GM13976 (cell line): ENCODE results near the gene PRXL2A.
"Not testable (repeated sequence)": the region's sequence is repeated elsewhere in the genome, so short reads cannot be mapped to it uniquely, and the experiment has no call there.

Experiments
- DNase-seq: peaks from one replicate; pipeline ENCODE4 v3.0.0; 2012; ENCODE audit warnings: low spot score
- in situ Hi-C: fragments of 300-500 bp; cut with MboI; formaldehyde crosslinking; loops from one replicate; pipeline ENCODE4 v1.12.0; 2022; ENCODE audit warnings: low sequenced_read_pairs, mixed read lengths, inconsistent platforms; ENCODE audit not compliant: unreplicated experiment
- TF ChIP-seq, protein P1 (sequence below): IDR thresholded peaks from 2 replicates; pipeline ENCODE4 v1.5.1; 2012; ENCODE audit warnings: borderline replicate concordance, mild to moderate bottlenecking; ENCODE audit not compliant: insufficient read depth; ENCODE audit errors: extremely low read depth, missing control alignments, control extremely low read depth

The PRXL2A gene

DNA sequence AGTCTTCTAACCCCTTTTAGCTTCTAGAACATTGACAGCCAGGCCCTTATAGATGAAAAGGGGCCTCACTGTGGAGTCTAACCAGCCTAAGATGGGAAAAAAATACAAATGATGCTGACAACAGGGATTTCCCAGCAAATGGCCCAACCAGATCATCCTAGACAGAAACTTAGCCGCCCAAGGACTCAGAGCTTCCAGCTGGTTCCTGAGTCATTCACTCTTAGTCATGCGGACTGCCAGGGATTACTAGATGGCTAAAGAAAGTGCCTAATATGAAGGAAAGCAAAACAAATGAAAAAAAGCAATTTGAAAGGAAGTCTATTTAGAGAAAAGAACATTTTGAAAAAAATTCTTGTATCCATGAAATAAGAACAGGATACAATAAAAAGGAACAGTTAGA lies 69.5 kb downstream of the PRXL2A start:
- TF ChIP-seq, protein P1, sequence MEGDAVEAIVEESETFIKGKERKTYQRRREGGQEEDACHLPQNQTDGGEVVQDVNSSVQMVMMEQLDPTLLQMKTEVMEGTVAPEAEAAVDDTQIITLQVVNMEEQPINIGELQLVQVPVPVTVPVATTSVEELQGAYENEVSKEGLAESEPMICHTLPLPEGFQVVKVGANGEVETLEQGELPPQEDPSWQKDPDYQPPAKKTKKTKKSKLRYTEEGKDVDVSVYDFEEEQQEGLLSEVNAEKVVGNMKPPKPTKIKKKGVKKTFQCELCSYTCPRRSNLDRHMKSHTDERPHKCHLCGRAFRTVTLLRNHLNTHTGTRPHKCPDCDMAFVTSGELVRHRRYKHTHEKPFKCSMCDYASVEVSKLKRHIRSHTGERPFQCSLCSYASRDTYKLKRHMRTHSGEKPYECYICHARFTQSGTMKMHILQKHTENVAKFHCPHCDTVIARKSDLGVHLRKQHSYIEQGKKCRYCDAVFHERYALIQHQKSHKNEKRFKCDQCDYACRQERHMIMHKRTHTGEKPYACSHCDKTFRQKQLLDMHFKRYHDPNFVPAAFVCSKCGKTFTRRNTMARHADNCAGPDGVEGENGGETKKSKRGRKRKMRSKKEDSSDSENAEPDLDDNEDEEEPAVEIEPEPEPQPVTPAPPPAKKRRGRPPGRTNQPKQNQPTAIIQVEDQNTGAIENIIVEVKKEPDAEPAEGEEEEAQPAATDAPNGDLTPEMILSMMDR = no peak
- no peak for DNase-seq
- in situ Hi-C loops = no loop called here

DNA sequence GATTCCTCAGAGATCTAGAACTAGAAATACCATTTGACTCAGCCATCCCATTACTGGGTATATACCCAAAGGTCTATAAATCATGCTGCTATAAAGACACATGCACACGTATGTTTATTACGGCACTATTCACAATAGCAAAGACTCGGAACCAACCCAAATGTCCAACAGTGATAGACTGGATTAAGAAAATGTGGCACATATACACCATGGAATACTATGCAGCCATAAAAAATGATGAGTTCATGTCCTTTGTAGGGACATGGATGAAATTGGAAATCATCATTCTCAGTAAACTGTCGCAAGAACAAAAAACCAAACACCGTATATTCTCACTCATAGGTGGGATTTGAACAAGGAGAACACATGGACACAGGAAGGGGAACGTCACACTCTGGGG lies 72.0 kb downstream of the PRXL2A start:
- in situ Hi-C loops, DNase-seq: not testable (repeated sequence)

DNA sequence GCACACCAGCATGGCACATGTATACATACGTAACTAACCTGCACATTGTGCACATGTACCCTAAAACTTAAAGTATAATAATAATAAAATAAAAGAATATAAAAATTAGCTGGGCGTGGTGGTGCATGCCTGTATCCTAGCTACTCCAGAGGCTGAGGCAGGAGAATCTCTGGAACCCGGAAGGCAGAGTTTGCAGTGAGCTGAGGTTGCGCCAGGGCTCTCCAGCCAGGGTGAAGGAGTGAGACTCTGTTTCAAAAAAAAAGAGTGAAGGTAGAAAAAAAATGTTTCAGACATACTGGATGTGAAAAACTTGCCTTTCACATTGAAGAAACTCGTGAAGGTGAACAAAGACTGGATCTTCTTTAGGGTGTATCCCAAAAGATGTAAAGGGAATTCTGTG lies 72.5 kb downstream of the PRXL2A start:
- no peak for DNase-seq
- TF ChIP-seq, protein P1 = no peak
- in situ Hi-C loops = no loop called here

DNA sequence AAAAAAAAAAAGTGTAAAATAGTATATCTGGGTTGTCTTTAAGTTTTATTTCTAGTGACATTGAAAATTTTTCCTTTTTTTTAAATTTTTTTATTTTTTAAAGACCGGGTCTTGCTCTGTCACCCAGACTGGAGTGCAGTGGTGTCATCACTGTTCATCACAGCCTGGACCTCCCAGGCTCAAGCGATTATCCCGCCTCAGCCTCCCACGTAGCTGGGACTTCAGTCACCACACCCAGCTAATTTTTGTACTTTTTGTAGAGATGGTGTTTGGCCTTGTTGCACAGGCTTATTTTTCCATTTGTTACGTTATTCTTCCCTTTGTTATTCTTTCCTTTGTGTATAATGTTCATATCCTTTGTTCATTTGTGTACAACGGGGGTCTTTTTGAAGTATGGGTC lies 75.9 kb downstream of the PRXL2A start:
- TF ChIP-seq, protein P1 = no peak
- no peak for DNase-seq
- in situ Hi-C loops = no loop called here

DNA sequence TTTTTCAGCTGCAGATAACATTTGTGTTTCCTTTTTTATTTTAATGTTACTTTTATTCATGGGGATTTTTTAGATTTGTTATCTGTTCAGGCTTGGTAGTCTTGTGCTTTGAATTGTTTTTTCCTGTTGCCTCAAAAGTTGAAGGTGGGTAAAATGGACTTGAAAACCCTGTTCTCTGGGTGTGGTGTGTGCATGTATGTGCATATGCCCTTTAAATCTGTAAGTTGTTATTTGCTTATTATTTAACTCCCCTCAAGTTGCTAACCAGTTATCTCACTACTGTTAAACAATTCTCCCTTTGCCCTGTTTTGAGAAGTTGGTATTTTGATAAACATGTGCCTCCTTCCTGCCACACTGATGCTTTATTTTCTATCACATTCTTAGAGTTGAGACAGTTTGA lies 76.3 kb downstream of the PRXL2A start:
- in situ Hi-C loops = no loop called here
- TF ChIP-seq, protein P1 = no peak

DNA sequence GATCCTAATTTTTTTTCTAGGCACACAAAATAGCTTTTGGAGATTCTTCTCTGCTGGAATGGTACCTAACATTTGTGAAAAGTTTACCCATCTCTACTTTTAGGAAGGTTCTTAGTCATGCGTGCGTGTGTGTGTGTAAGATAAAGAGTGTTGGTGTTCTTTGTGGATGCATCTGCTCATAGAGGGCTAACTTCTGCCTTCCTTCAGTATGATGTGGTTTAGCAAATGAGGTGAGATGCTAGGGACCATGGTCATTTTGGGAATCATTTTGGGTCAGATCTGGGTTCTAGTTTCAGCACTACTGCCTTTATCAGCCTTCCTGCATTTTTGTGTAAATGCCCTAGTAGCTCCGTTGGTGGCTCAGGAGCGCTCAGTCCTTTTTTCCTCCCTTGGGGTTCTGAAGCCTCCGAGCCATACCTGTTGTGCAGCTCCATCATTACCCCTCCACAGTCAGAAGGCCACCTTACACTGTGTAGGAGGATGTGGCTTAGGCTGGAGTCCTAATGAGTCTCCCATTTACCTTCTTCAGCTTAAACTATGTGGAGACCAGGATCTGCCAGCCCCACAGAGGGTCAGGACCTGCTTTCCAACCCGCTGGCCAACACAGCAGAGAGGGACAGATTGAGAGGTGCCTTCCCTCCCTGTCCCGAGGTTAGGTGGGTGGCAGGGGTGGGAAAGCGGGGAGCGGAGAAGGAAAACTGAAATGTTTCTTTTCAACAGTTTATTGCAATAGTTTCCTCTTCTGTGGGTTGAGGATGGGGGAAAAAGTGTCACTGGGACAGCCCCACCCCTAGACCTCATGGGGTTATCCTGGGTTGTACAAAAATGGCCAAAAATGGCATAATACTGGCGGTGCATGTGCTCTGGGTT lies 77.0 kb downstream of the PRXL2A start:
- DNase-seq = no peak
- TF ChIP-seq, protein P1 = no peak
- in situ Hi-C loops = no loop called here

More for the DNA sequence above, 76.3 kb downstream of the PRXL2A start:
- no peak for DNase-seq

DNA sequence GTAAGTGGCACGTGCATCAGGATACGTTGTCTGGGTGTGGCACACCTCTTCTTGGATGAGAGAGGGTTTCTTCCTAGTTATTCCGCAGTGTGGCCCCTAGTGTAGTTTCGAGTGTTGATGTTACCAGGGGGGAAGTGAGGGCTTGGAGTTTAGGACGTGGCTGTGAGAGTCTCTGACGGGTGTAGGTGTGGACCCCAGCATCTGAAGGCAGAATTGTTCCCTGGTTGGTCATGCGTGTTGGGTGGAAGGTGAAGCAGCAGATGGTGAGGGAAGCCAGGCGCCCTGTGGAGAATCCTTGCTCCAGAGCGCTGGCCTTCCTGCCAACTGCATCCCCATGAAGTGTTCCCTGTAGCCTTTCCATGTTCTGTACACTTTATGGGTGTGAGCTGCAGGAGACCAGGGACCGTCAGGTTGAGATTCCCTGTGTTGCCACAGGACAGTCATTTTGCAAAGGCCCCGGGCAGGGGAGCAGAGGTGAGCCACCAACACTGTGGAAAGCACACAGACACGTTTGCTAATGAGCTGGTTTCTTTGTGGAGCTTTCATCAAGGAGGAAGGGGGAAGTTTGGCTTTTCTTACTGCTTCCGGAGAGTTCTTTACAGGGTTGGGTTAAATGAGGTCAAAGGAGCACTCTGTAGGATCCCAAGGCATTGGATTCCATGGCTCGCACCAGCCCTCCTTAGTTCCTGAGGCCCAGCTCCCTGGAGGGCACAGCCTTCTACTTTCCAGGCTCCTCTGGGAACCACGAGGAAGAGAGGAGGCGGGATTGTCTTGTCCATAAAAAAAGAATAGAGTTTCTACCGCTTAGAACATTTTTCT lies 77.8 kb downstream of the PRXL2A start:
- DNase-seq = no peak
- in situ Hi-C loops = no loop called here
- TF ChIP-seq, protein P1 = no peak
